Duodenal mucosa (tissue), 2 donors: Measurements from ENCODE around the gene RNF144A.

Experiments
- H3K27ac ChIP-seq: one replicate; pipeline ENCODE4 v1.7.0; 2013; ENCODE audit warnings: low read depth, low read length
- H3K27me3 ChIP-seq, 2 donors: one replicate each; pipeline ENCODE4 v1.7.0; 2013; ENCODE audit warnings: low read length in 2 of 2, control low read depth in 1 of 2; ENCODE audit not compliant: insufficient read depth in 2 of 2, control insufficient read depth in 1 of 2
- H3K36me3 ChIP-seq, 2 donors: one replicate each; pipeline ENCODE4 v1.7.0; 2013; ENCODE audit warnings: low read length in 2 of 2, control low read depth in 1 of 2; ENCODE audit not compliant: insufficient read depth in 2 of 2, control insufficient read depth in 1 of 2
- H3K4me1 ChIP-seq, 2 donors: one replicate each; pipeline ENCODE4 v1.7.0; 2013; ENCODE audit warnings: low read length in 2 of 2, control low read depth in 1 of 2; ENCODE audit not compliant: insufficient read depth in 2 of 2, control insufficient read depth in 1 of 2
- H3K4me3 ChIP-seq, 2 donors: one replicate each; pipeline ENCODE4 v1.7.0; 2013; ENCODE audit warnings: low read length in 2 of 2, low read depth in 1 of 2
- H3K9ac ChIP-seq, 2 donors: one replicate each; pipeline ENCODE4 v1.7.0; 2013; ENCODE audit warnings: low read length in 2 of 2, low read depth in 1 of 2
- H3K9me3 ChIP-seq, 2 donors: one replicate each; pipeline ENCODE4 v1.7.0; 2013; ENCODE audit warnings: low read length in 2 of 2, control low read depth in 1 of 2; ENCODE audit not compliant: control insufficient read depth in 1 of 2

Gene RNF144A, protein sequence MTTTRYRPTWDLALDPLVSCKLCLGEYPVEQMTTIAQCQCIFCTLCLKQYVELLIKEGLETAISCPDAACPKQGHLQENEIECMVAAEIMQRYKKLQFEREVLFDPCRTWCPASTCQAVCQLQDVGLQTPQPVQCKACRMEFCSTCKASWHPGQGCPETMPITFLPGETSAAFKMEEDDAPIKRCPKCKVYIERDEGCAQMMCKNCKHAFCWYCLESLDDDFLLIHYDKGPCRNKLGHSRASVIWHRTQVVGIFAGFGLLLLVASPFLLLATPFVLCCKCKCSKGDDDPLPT

DNA sequence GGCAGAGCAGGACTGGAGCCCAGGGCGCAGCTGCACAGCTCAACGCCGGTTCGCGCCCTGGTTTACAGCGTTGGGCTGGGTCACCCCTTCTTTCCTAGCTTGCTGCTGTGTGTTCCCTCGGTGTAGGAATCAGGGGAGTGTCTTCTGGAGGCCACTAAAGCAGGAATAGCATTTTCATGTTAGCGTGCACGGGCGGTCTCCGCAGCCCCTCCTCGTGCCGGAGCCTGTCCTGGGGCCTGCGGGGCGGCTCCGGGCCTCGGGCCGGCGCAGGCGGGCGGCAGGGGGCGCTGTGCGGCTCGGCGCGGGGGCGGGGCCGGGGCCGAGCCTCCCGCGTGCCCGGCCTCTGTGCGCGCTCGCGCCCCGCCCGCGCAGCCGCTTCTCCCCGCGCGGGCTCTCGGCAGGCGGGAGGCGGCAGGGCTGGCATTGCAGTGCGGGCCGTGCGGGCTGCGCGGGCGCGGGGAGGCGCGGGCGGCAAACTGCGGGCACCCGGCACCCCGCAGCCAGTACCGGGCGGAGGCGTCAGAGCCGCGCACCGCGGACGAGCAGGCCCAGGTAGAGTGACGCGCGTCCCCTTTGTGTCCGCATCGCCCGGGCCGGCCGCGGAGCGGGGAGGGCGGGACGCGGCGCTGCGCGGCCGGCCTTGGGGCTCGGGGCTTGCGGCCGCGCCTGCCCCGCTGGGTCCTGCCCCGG, at the start of gene RNF144A:
RNF144A (plus strand) TSS at position 342 of the 690 bp plus-strand sequence. CDS start 79,515 bp downstream, outside the sequence.
- H3K9ac ChIP-seq: peak within 1 kb of the TSS; percentile 20 to 51
- H3K4me1 ChIP-seq: peaks cover 0 to 21% of the 10 kb centered on the region in 2 donors
- peak within 1 kb of the TSS; percentile 46 to 64 for H3K4me3 ChIP-seq
- H3K27me3 ChIP-seq: peaks cover 0 to 3% of the 10 kb centered on the region in 2 donors
- no peak within 1 kb of the TSS for H3K27ac ChIP-seq
- H3K9me3 ChIP-seq: no peaks in the 10 kb centered on the region
- H3K36me3 ChIP-seq: no peaks in the 10 kb centered on the region

DNA sequence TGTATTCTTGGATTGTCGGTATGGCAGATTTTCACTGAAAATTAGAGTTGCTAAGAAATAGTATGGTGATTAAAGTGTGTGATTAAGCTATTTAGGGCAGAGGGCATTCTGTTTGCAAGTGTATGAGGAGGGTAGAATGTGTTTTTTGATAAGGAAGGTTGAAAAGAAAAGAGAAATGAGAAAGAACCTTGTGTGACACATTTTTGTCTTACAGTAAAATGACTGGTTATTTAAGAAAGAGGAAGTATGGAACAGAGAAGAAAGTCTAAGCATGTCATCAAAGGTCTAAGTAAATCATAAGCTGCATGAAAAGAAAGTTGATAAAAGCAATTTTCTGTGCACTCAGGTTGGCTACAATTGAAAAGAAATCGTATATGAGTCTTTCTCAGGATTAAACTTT, 44.8 kb upstream of the RNF144A start:
- Histone ChIP-seq H3K4me3 (no peak overlapping the region), H3K36me3 (no peaks in the 10 kb centered on the region), H3K4me1 (peaks cover 0 to 3% of the 10 kb centered on the region in 2 donors)

DNA sequence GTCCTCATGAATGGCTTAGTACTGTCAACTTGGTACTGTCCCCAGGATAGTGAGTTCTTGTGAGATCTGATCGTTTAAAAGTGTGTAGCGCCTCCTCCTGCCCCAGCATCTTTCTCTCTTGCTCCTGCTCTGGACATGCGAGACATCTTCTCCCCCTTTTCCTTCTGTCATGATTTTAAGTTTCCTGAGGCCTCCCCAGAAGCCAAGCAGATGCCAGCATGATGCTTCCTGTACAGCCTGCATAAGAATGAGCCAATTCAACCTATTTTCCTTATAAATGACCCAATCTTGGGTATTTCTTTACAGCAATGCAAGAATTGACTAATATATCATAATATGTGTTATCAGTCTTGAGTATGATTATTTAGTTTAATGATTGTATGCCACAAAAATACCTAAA, 43.2 kb upstream of the RNF144A start:
- Histone ChIP-seq H3K9me3 (no peaks in the 10 kb centered on the region), H3K36me3 (no peaks in the 10 kb centered on the region), H3K4me1 (peaks cover 7 to 15% of the 10 kb centered on the region in 2 donors), H3K27ac (no peak overlapping the region), H3K4me3 (no peak overlapping the region), H3K9ac (no peak overlapping the region), H3K27me3 (no peaks in the 10 kb centered on the region)

More for the DNA sequence above, 44.8 kb upstream of the RNF144A start:
- H3K9me3 ChIP-seq: no peaks in the 10 kb centered on the region
- no peak overlapping the region for H3K27ac ChIP-seq
- H3K27me3 ChIP-seq: no peaks in the 10 kb centered on the region
- no peak overlapping the region for H3K9ac ChIP-seq

DNA sequence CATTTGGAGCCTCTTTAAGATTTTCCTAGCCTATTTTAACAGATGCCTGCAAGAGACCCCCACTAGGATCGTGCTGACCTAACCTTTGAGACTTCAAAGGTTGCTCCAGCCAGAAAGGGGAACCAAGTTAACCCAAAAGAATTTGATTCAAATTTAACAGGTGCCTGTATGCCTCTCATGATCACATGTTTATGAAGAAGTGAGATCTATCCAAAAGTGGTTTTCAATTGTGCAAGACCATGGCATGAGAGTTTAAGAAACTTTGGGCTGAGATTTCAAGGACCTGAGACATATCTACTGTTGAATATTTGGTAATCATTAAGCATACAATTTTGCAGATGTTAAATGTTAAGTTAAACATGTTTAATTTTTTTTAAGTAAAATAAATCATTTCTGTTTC, 40.9 kb upstream of the RNF144A start:
- Histone ChIP-seq H3K27ac (no peak overlapping the region), H3K36me3 (no peaks in the 10 kb centered on the region), H3K4me1 (peaks cover 7 to 15% of the 10 kb centered on the region in 2 donors), H3K9ac (no peak overlapping the region), H3K27me3 (no peaks in the 10 kb centered on the region), H3K4me3 (no peak overlapping the region), H3K9me3 (no peaks in the 10 kb centered on the region)

DNA sequence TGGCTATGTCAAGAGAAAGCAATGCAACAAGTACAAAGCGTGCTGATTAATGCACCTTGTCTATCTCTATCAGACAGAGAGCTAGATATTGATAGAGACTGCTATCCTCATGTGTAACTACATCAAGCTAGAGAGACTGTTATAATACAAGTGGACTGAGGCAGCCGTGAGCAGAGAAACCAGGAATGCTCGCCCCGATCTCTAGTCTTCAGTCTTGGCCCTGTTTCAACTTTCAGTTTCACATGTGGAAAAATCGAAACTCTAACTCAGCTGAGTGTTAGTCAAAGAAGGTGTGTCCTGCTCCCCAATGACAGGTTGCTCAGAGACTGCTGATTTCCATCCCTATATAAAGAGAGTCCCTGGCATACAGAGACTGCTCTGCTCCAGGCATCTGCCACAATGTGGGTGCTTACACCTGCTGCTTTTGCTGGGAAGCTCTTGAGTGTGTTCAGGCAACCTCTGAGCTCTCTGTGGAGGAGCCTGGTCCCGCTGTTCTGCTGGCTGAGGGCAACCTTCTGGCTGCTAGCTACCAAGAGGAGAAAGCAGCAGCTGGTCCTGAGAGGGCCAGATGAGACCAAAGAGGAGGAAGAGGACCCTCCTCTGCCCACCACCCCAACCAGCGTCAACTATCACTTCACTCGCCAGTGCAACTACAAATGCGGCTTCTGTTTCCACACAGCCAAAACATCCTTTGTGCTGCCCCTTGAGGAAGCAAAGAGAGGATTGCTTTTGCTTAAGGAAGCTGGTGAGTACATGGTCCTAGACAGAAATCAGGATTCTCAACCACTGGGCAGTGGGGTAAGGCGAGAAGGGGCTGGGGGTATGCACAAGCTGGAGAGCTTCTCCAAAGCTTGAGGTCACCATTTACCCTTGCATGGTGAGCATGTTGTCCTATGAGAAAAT, 39.6 kb upstream of the RNF144A start, which contains the start of gene RSAD2:
RSAD2 (plus strand) TSS at position 376 of the 903 bp plus-strand sequence; CDS start at position 400, 24 bp downstream.
- Histone ChIP-seq H3K27me3 (no peaks in the 10 kb centered on the region), H3K4me1 (peaks cover 7 to 15% of the 10 kb centered on the region in 2 donors), H3K4me3 (peak within 1 kb of the TSS; percentile 60 to 63), H3K9ac (peak within 1 kb of the TSS in 1 of 2 donors; percentile 54), H3K27ac (no peak within 1 kb of the TSS), H3K9me3 (no peaks in the 10 kb centered on the region), H3K36me3 (no peaks in the 10 kb centered on the region)

DNA sequence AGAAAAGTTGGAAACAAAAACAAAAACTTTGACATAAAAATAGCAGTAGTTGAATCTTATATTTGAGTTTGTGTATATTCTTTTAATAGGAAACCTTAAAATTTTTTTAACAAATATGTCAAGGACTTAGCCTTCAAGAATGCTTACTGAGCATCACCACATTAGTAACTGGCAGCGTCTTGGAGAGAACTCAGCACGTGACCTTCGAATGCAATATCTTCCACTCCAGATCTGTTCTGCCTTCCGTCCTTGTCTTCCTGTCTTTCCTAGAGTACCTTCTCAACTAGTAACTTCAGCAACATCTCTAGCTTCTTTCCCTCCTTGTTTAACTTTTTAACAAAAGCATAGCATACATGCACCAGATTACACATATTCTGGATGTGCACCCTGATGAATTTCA, 38.7 kb upstream of the RNF144A start:
- Histone ChIP-seq H3K4me1 (peaks cover 7 to 15% of the 10 kb centered on the region in 2 donors), H3K9ac (no peak overlapping the region), H3K9me3 (no peaks in the 10 kb centered on the region), H3K36me3 (no peaks in the 10 kb centered on the region), H3K27ac (no peak overlapping the region), H3K4me3 (peak overlapping the region in 1 of 2 donors; percentile 4), H3K27me3 (no peaks in the 10 kb centered on the region)

DNA sequence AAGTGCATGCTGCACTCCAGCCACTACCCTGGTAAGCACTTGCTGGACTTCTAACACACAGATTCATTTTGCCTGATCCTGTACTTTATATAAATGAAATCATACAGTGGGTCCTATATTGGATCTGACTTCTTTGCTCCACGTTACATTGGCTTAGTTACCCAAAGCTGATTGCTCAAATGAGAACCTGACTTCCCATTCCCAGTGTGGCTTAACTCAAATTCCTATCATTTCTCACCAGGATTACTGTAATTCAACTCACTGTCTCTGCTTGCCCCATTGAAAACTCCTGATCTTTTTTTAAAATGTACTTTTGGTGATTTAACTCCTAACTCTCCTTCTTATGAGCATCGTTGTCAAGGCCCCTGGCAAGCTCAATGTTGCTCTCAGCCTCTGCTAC, 38.2 kb upstream of the RNF144A start:
- Histone ChIP-seq H3K27me3 (no peaks in the 10 kb centered on the region), H3K36me3 (no peaks in the 10 kb centered on the region), H3K27ac (no peak overlapping the region), H3K9ac (no peak overlapping the region), H3K4me1 (peaks cover 7 to 15% of the 10 kb centered on the region in 2 donors), H3K9me3 (no peaks in the 10 kb centered on the region), H3K4me3 (peak overlapping the region in 1 of 2 donors; percentile 4)

DNA sequence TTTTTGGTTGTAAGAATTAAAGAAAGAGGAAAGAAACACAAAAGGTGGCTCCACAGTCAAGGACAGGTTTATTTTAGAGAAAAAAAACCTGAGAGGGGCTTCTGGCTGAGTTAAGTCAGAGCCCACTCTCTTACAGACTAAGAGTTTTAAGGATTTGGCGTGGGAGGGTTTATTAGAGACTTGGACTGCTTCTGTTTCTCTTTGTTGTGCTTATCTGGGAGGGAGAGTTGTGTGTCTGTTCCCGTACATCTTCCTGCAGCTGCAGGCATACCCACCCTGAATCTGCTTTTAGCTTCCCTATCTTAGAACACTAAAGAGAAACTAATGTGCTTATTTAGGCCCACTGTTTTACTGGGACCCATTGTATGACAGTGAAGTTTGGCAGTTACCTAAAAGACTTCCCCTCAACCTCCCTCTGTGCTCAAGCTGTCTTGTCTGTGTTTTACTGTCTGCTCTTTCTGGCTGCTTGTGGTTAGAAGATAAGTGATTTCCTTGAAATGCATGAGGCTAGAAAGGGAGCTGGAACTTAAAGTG, 36.9 kb upstream of the RNF144A start:
- H3K36me3 ChIP-seq: no peaks in the 10 kb centered on the region
- no peaks in the 10 kb centered on the region for H3K27me3 ChIP-seq
- H3K9ac ChIP-seq: no peak overlapping the region
- H3K9me3 ChIP-seq: no peaks in the 10 kb centered on the region
- no peak overlapping the region for H3K4me3 ChIP-seq
- no peak overlapping the region for H3K27ac ChIP-seq
- H3K4me1 ChIP-seq: peaks cover 7 to 15% of the 10 kb centered on the region in 2 donors

DNA sequence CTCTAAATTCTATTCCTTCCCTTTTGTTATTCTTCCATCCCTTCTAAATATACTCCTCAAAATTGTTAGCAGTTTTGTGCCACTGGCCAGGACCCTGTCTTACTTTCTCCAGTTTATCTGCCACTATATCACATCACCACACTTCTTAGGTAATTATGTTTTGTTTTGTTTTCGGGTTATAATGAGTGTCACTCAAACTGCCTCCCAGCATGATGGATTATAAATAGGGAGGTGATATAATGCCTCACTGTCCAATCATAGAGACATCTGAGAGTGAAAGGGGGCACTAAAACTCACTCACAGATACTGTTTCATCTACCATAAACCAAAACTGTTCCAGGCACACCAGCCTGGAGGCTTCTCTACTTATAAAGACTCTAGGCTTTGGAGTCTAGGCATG, 36.2 kb upstream of the RNF144A start:
- Histone ChIP-seq H3K27ac (no peak overlapping the region), H3K4me1 (peaks cover 7 to 15% of the 10 kb centered on the region in 2 donors), H3K9me3 (no peaks in the 10 kb centered on the region), H3K27me3 (no peaks in the 10 kb centered on the region), H3K36me3 (no peaks in the 10 kb centered on the region), H3K4me3 (no peak overlapping the region), H3K9ac (no peak overlapping the region)
